HFF-Myc (cell line): ENCODE measurements around the gene SERP1.

Experiments
- DNase-seq: peaks from one replicate; pipeline ENCODE4 v3.0.0-alpha.2; 2011; ENCODE audit warnings: low read depth; ENCODE audit errors: extremely low read depth
- H3K4me3 ChIP-seq: replicated peaks from 2 replicates; pipeline ENCODE4 v1.5.1; 2011; ENCODE audit warnings: low read depth, mild to moderate bottlenecking, control low read depth, low read length
- CTCF ChIP-seq: IDR thresholded peaks from 2 replicates; pipeline ENCODE4 v1.5.1; 2012; ENCODE audit warnings: mild to moderate bottlenecking, low read depth, low read length, control low read depth; ENCODE audit errors: missing control alignments

Gene SERP1

GRCh38 chr3:150495149-150495548, 51.1 kb downstream of the SERP1 start:
- no peak for TF ChIP-seq CTCF
- no peak overlapping the region for H3K4me3 ChIP-seq
- DNase-seq: no peak

GRCh38 chr3:150494411-150494977, 51.8 kb downstream of the SERP1 start:
- TF ChIP-seq CTCF: no peak

More at GRCh38 chr3:150494411-150494977, 51.8 kb downstream of the SERP1 start:
- no peak for DNase-seq
- no peak overlapping the region for H3K4me3 ChIP-seq
